ENCODE results near the gene SMIM8.

SMIM8 gene

DNA sequence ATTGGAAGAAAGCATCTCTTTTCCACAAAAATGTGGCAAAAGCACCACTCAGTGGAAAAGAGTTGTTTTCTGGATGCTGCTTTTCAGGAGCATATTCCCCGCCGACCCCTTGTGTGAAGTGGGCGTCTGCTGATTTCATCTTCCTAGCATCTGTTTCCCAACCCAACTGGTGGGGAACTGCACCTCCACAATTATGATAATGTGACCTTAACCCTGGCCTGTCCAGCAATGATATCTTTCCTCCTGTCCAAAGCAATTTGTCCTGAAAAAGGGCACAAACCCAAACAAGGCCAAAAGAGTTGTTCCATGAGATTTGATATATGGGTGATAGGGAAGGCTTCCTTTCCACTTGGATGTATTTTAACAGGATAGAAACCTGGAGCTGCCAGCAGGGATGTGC is 7.3 kb upstream of the SMIM8 start:
- TF ChIP-seq, protein P1, sequence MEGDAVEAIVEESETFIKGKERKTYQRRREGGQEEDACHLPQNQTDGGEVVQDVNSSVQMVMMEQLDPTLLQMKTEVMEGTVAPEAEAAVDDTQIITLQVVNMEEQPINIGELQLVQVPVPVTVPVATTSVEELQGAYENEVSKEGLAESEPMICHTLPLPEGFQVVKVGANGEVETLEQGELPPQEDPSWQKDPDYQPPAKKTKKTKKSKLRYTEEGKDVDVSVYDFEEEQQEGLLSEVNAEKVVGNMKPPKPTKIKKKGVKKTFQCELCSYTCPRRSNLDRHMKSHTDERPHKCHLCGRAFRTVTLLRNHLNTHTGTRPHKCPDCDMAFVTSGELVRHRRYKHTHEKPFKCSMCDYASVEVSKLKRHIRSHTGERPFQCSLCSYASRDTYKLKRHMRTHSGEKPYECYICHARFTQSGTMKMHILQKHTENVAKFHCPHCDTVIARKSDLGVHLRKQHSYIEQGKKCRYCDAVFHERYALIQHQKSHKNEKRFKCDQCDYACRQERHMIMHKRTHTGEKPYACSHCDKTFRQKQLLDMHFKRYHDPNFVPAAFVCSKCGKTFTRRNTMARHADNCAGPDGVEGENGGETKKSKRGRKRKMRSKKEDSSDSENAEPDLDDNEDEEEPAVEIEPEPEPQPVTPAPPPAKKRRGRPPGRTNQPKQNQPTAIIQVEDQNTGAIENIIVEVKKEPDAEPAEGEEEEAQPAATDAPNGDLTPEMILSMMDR (IDR thresholded peaks at IDR 0.05): no peak

DNA sequence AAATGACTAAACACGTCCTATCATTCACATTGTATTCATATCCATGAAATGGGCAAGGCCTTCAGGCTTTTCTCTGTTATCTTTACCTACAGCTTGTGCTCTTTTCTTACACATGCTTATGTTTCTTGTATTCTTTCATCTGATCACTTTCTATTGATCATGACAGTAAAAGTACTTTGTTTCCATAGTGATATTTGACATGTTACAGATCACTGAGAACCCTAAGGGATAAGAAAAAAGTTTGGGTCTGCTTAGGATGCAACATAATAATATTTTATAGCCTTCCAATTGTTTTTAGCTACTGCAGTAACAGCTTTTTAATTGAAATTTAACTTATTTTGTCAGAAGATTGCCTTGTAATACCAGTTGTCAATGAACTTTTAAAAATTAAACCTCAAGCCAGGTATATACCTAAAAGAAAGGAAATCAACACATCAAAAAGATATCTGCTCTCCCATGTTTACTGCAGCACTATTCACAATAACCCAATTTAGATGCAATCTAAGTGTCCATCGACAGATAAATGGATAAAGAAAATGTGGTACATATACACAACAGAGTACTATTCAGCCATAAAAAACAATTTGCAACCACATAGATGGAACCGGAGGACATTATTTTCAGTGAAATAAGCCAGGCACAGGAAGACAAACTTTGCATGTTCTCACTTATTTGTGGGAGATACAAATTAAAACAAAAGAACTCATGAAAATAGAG is 3.0 kb upstream of the SMIM8 start:
- TF ChIP-seq, protein P1 (IDR thresholded peaks at IDR 0.05): no peak

DNA sequence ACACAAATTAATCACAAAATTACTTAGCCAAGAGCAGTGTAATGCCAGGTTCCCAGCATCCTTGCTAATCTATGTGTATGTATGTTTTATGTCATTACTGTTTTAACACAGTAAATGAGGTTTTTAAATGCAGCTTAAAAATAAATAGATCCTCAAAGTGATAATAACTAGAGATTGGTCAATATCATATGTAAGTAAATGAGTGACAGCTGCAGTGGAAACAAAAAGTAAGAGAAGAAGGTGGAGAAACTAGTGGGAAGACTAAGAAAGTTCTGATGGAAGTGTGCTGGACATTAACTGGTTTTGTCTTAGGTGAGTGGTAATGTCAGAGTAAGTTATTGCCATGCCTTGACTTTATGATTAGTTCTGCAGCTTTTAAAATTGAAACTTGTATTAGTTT is 8.6 kb downstream of the SMIM8 start:
- TF ChIP-seq, protein P1 (IDR thresholded peaks at IDR 0.05): no peak

DNA sequence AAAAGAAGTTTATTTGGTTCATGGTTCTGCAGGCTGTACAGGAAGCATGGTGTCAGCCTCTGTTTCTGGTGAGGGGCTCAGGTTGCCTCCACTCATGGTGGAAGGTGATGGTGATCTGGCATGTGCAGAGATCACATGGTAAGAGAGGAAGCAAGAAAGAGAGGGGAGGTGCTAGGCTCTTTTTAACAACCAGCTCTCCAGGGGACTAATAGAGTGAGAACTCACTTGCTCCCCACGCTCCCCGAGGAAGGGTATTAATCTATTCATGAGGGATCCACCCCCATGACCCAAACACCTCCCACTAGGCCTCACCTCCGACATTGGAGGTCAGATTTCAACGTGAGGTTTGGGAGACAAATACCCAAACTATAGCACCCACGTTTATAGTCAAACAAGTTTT is 10.6 kb downstream of the SMIM8 start:
- TF ChIP-seq, protein P1 (IDR thresholded peaks at IDR 0.05): no peak

GRCh38 chr6:87333591-87334181 is 11.3 kb downstream of the SMIM8 start:
- TF ChIP-seq, protein P1 (IDR thresholded peaks at IDR 0.05): no peak

DNA sequence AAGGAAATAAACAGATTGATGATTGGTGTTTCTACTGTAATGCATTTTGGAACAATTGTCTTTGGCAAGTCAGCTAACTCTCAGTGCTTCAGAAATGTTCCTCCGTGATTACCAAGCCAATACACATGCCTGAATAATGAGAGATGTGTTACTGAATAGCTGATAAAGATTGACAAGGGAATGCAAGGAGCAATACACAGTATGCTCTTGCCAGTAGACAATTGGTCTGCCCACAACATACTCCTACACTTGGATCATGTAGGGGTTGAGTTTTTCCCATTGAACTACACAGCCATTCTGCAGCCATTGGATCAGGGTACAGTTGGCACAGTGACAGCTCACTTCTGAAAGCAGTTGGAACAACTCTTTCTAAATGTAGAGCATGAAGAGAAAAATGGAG is 12.3 kb downstream of the SMIM8 start:
- TF ChIP-seq, protein P1 (IDR thresholded peaks at IDR 0.05): no peak

DNA sequence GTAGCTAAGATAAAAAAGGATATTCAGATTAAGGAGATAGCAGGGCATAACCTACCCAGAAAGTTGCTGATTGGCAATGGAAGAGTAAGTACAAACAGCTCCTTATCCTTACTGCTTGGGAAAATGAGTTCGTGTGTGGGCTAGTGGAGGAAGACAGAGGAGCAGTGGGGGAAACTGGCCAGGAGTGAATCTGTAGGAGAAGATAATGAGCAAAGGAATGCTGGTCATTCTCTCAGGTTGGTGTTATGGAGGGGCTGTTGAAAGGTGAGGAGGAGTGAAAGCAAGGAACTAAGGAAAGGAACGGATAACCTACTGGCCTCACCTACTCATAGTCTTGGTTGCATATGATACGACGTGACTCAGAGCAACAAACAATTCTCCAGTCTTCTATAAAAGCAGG is 14.0 kb downstream of the SMIM8 start:
- TF ChIP-seq, protein P1 (IDR thresholded peaks at IDR 0.05): no peak
